CD4-positive, alpha-beta T cell treated with Interleukin-17A for 1 hour (primary cell): ENCODE measurements around the gene PLEKHA8.

Experiments used
- DNase-seq: peaks from one replicate; pipeline ENCODE4 v3.0.0-alpha.2; 2020

PLEKHA8 gene

DNA sequence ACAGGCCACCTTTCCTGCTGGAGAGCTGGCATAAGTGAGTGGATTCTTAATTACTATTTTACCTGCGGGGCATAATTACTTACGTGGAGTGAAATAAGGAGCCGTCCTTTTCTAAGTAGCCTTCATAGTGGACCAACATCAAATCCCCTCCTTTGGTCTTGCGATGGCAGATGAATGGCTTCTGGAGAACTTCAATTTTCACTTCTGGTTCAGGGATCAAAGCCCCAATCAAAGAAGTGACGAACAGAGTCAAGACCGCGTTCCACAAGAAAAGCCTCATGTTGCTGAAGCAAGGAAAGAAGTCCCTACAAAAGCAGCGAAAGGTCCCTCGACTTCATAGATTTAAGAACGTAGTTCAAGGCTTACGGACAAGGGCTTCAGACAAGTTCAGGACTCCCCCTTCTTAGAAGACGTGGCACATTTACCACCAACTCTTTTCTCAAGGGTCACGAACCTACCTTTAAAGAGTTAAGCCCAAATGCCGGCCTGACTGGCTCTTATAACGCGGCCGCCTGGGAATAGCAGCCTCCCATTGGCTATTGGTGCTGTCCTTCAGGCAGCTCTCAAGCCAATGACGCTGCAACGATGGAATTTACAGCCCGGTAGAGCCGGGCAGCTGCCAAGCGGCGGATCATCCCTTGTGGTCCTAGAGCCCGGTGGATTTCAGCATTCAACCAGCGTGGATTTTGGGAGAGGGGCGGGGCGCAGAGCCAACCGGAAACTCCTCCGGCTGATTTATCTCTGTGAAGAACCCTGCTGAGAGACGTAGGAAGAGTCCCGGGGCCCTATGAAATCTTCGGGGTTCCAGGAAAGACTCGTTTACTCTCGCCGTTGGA is 1.8 kb upstream of the PLEKHA8 start, which contains the start of gene FKBP14:
TSS of gene FKBP14 (minus strand) at position 474 of the 836 bp plus-strand sequence. CDS start at position 280, 194 bp downstream.
- peak; percentile 96 for DNase-seq

DNA sequence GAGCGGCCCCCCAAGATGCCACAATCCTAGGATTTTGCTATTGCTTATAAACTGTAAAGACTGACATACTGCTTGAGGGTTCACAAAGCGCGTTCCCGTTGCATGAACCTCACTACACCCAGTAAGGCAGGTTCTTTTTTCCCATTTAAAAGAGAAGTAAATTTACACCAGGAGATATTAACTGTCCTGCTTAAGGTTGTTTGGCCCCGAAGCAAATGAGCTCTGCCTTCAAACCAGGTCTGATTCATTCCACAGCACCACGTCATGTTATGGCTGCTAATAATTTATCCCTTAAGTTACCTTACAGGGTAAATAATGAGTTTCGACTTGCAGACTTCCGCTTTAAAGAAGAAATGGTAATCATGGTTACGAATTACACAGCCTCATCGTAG is 1.2 kb upstream of the PLEKHA8 start:
- peak; percentile 62 for DNase-seq

DNA sequence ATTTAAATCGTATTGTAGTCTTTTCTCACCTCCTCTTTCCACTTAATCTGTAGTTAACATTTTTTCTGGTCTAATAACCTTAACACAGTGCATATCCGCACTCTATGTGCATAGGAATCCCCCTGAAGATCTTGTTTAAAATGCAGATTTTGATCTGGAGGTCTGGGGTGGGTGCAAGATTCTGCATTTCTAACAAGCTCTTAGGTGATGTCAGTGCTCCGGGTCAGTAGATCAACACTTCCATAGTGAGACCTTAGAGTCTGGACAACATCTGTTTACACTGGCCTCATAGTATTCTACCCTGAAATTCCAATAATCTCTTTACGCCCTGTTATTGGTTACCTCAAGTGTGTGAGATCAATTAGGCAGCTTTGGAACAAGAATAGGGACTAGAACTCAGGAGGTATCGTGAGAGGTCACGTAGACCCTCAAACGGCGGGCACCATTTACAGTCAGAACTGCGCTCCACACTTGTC is 434 bp upstream of the PLEKHA8 start:
- no peak for DNase-seq

DNA sequence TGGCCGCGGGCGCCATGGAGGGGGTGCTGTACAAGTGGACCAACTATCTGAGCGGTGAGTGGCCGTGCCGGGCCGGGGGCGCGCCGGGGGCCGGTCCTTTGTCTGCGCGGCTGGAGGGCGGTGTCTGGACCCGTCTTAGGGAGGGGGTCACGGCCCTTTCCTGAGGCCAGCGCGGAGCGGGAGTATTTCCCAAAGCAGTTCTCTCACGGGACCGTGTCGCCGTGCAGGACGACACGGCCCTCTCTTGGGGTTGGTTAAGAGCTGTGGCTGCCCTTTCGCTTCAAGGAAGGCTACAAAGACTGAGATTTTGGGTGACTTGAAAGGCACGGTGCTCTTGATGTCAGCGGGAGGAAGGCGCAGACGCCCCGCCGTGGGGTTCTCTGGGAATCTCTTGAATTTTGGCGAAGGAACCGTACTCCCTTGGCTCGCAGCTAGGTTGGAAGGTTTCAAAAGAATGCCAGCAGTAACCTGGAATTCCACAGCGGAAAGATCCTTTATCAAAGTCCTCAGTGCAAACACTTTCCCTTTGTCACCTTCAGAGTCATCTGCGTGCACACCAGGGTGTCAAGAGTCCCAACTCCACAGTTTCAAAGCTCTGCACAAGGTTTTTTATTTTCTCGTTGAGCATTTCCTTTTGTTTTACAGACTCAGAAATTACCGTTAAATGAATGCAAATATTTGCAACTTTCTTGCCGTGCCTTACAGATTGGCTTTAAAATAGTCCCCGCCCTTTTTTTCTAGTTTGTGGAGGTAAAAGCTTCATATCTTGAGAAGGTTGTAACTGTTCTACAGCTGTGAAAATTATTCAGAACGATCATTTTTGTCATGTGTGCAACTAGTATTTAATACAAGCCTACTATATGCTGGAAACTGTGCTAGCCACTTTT is 780 bp downstream of the PLEKHA8 start:
- peak; percentile 41 for DNase-seq

DNA sequence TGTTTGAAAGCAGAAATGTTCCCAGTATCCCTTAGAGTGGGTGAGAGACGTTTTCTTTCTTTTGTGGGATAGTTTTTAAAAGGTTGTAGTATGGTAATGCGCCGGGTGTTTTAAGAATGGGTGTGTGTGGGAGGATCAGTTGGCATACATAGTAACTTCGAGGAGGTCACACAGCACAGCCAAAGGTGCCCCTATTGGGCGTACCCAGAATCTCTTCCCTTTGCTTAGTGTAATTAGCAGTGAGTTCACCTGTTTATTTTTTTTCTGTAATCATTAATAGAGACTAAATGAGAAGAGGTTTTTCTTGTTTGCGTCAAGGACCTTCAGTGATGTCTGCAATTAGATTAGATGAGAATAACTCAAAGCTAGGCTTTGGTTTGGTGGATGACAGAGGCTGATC is 1.5 kb downstream of the PLEKHA8 start:
- peak; percentile 36 for DNase-seq

DNA sequence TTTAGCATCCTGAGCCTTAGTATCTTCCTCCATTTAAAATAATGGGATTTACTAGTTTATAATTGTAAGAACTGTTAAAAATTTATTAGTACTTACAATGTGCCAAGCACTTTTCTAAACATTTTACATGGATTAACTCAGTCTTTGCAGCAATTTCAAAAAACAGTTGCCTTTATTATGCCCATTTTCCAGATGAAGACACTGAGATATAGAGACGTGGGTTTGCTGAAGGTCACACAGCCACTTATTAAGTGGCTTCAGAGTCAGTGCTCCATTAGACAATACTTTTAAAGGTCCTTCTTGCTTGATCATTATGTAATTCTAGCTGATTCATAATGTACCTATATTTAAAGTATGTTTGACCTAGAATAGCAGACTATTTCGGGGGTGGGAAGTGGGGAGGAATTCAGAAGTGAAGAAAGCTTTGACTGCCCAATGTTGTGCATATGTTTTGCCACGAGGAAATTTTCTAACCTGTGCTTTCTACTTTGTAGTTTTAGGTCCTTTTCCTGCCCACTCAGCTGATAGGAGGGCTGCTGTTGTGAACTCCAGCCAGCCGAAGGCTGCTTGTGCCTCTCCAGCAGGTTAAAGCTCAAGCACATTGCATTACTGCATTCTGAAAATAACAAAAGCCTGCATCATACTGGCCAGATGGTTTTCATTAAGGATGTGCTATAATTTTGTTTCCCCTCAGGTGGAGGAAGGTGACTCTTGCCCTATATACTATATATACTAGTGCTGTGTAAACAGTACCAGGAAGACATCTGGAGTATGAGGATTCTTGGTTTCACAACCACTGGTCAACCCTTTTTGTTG is 4.3 kb downstream of the PLEKHA8 start:
- no peak for DNase-seq

DNA sequence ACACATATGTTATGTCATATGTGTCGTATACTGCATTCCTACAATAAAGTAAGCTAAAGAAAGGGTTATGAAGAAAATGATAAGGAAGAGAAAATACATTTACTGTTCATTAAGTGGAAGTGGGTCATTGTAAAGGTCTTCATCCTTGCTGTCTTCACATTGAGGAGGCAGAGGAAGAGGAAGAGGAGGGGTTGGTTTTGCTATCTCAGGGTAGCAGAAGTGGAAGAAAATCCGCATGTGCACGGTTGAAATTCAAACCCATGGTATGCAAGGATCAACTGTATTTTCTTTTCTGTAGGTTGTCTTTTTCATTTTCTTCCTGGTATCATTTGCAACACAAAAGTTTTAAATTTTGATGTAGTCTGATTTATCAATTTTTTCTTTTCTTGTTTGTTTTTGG is 6.3 kb downstream of the PLEKHA8 start:
- no peak for DNase-seq

DNA sequence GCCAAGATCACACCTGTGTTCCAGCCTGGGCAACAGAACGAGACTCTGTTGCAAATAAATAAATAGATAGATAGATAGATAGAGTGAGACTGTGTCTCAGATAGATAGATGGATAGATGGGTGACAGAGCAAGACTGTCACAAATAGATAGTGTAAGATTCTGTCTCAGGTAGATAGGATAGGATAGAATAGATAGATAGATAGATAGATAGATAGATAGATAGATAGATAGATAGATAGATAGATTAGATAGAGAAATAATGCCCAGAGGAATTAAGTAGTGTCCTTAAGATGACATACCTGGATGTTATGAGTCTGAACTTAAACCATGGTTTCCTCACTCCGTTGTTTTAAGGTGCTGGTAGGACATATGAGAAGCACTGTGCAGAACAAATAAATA is 8.0 kb downstream of the PLEKHA8 start:
- no peak for DNase-seq

DNA sequence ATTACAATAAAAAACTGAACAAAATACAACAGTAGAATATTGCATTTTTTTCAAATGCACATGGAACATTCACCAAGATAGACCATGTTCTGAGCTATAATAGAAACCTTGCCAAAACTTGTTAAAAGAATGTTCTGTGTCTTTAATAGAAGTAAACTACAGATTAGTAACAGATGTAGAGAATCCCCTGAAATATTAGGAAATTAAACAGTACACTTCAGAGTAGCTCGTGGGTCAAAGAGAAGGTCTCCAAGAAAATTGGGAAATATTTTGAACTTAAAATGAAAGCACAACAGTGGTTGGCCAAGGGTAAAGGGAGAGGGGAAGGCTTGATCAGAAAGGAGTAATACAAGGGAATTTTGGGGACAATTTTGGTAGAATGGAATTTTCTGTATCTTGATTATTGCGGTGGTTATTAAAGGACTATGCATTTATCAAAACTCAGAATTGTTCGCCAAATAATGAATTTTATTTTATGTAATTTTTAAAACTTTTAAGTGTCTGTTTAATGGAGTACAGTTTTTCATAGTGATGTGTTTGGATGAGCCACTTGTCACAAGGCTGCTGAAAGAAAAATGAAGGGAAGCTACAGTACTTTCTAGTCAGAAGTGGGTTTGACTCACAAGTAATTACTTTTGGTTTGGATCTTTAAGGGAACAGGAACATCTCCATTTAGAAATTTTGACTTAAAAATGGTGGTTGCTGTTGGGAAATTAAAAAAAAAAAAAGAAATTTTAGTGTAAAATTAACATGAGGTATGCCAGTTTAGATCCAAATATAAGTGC is 10.2 kb downstream of the PLEKHA8 start:
- DNase-seq = no peak

DNA sequence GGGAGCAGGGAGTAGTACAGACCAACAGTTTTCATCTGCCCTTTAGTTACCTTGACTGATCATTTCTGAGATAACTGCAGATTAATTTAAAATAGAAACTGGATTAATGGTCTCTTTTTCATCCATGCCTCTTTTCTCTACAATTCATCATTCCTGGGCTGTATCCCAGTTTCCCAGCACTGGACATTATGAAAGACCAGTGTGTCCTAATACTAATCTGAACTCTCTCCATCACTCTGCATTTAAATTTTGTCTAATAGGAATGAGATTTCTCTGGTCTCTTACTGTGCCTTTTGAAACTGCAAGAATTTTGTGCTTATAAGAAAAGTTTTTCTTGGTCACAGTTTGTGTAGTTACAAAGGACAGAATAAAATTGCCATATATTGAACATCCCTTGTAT is 12.7 kb downstream of the PLEKHA8 start:
- DNase-seq = no peak

DNA sequence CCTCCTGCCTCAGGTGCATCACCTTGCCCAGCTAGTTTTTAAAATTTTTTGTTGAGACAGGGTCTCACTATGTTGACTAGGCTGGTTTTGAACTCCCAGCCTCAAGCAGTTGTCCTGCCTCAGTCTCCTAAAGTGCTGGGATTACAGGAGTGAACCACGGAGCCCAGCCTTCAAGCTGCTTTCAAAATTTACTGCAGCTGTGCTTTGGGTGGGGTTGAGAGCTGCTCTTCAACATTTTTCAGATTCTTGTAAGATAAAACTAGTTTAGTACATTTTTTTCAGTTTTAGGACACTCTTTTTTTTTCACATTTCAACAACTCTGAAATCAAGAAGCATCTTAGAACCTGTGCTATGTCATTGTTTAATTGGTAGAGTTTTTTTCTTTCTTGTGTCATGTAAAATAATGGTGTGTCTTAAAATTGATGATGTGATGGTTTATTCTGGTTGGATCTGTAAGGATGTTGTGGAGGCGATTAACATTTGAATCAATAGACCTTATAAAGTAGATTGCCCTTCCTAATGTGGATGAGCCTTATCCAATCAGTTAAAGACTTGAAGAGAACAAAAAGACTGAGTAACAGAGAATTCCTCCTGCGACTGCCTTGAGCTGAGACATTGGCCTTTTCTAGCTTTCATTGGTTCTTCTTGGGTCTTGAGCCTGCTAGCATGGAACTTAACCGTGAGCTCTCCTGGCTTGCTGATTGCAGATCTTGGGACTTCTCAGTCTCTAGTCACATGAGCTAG is 13.5 kb downstream of the PLEKHA8 start:
- no peak for DNase-seq

DNA sequence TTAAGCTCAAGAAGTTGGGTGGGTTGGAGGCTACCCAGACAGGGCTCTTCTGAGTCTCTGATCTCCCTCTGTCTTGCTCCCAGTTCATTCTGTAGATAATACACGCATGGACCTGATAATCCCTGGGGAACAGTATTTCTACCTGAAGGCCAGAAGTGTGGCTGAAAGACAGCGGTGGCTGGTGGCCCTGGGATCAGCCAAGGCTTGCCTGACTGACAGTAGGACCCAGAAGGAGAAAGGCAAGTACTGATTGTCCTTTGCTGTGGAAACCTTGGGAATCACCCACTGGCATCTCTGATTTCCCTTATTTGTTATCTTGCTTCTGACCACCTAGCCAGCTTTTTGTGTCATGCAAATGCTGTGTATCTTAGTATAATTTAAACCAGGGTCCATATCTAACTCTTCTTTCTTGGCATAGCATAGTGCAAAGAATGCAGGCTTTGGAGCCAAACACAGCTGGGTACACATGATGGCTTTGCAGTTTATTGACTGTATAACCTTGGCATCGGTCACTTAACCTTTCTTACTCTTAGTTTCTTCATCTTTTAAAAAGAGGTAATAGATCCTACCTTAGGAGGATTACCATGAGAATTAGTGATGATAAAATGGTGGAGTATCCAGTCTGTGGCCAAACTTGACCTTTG is 18.0 kb downstream of the PLEKHA8 start:
- no peak for DNase-seq

DNA sequence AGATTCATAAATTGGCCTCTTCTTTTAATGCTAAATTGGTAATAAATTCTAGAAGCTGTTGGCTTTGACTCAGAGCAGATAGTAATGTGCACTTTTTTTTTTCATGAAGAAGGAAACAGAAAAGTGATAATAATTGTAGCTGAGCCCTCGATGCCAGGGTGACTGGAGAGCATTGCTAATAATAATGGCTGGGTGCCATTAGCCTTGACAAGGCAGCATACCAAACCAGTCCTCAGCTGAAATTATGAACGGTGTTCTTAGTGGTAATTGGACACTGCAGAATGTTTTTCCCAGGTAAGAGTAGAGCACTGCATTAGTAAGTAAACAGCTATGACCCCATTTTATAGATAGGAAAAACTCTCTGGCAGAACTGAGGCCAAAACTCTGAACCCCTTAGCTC is 18.9 kb downstream of the PLEKHA8 start:
- DNase-seq = no peak

DNA sequence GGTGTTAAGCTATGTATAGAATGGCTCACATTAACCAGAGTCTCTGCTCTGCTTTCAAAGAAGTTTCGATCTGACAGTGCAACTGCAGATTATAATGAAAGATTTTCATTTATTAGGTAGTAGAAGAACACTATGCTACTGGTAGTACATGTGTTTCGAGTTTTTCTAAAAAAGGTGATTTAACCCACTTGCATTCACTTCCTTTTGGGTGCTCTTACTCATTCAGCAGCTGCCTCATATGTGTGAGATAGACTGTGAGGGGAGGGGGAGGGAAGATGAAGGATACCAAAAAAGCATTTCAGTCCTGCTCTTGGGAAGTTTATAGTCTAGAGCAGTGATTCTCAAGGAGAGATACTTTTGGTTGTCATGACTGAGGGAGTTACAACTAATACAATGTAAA is 20.4 kb downstream of the PLEKHA8 start:
- DNase-seq = no peak

DNA sequence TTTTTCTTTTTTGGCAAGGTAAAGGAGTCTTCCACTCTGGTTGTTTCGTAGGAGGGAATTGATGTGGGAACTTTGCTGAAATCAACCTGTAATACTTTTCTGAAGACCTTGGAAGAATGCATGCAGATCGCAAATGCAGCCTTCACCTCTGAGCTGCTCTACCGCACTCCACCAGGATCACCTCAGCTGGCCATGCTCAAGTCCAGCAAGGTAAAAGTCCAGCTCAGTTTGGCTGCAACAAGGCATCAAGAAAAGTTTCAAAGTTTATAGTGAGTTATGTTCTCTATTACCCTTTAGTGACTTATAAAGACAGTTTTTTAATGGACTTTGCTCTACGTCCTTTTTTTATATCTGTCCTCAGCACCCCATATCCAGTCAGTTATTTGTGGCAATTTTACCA is 21.0 kb downstream of the PLEKHA8 start:
- no peak for DNase-seq

DNA sequence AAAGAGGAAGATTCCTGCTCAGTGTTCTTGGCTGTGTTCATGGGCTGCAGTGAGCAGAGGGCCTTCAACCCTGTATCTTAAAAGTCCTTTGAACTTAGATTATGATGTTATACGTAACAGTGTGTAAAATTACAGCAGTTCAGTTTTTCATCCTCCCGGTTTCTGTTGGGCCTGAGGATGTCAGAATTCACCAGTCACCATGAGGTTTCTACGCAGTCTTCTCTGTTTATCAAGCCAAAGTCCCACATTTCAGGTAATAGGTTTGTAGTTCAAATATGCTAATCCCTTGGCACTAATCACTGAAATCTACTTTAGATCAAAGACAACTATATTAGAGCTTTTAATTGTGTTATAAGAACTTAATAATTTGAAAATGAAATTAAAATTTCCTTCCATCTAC is 24.9 kb downstream of the PLEKHA8 start:
- no peak for DNase-seq

DNA sequence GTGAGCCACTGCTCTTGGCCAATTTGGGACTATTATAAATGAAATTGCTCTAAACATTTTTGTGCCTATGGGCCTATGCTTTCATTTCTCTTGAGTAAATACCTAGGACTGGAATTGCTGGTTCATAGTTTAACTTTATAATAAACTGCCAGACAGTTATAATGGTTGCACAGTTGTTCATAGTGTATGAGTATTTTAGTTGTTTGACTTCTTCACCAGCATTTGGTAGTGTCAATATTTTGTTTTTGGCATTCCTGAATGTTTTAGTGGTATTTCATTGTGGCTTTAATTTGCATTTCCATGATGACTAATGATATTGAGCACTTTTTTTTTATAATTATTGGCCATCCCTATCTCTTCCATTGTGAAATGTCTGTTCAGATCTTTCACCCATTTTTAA is 29.5 kb downstream of the PLEKHA8 start:
- DNase-seq = no peak

DNA sequence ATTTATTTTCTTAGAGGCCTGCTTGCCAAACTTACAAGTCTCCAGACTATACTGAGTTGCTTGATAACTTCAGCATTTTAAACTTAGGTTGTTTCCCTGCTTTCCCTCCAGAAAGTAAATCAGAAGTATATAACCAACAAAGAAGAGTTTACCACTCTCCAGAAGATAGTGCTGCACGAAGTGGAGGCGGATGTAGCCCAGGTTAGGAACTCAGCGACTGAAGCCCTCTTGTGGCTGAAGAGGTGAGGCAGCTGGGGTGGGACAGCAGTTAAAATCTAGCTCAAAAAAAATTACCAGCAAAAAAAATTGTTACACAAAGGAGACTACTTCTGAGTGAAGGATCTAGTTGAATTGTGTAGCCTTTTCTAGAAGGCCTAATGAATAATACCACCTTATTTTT is 33.6 kb downstream of the PLEKHA8 start:
- peak; percentile 51 for DNase-seq

DNA sequence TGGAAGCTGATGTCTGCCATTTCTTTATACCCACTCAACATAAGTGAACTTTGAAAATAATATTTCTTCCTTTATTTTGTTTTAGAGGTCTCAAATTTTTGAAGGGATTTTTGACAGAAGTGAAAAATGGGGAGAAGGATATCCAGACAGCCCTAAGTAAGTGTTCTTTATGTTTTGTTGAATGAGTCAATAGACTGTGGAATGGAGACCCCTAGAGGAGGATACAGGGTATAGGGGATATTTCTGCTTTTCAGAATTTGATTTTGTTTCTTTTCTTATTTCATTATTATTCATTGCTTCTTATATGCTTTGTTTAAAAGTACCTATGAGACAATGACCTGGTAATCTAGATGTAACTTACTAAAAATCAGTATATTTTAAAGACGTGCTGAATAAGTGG is 34.4 kb downstream of the PLEKHA8 start:
- peak; percentile 32 for DNase-seq

DNA sequence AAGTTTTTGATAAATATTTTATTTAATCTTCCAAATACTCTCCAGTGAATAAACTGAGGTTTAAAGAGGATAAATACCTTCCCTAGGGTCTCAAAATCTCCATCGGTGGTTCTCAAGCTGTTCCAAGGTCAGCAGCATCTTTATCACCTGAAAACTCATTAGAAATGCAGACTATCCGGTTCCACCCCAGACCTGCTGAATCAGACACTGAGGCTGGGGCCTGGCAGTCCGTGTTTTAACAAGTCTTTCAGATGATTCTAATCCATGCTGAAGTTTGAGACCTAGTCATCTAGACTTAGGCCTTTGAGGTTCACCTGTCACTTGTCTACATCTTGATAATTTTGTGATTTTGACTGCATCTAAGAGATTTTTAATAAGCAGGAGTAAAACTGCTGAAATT is 37.5 kb downstream of the PLEKHA8 start:
- no peak for DNase-seq

DNA sequence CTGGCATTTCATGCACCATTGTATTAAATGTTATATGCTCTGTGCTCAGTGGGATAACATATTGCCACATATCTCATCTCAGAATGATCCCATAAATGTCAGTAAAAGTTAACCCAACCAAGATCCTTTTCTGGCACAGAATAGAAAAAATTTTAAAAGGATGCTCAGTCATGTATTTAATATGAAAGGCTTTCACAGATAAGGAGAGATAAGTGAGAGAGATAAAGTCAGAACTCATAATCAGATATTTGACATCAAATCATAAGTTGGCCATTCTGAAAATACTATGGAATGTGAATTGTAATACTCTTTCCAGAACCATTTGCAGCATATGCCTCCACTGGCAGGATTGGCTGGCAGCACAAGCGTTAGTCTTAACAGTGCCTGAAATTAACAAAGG is 38.5 kb downstream of the PLEKHA8 start:
- no peak for DNase-seq
